Naive thymus-derived CD8-positive, alpha-beta T cell (primary cell): ENCODE results near the gene MUC3A. TPM values are rescaled to one million over a fixed set of nuclear protein-coding genes. Genes with fewer than 3 reads are reported as not detected.

Experiments
- ATAC-seq, 2 donors: fragments of 150-1000 bp; cut with Tn5 transposase in 1 of 2; sonication (Bioruptor Pico), chemical (Tn5 transposase) in 1 of 2; 1 replicate in 1 of 2; 2 replicates in 1 of 2; pipeline ENCODE4 v1.10.0; 2021; ENCODE audit warnings: mild to moderate bottlenecking in 2 of 2, moderate library complexity in 2 of 2
- POLR2A ChIA-PET: fragments of 350-600 bp; sonication (Branson Sonifier 250); formaldehyde crosslinking; loops from one replicate; lab custom pipeline; 2021; ENCODE audit warnings: antibody characterized with exemption; lab: Charles Lee
- DNase-seq, 10 donors: peaks; one replicate each; pipeline versions ENCODE4 v3.0.0 to v3.0.0-alpha.2; 2020 to 2022
- H3K27ac Mint-ChIP-seq, 10 donors: one replicate each; pipeline ENCODE4 v1.8.0; 2020 to 2022; ENCODE audit warnings: mild to moderate bottlenecking in 10 of 10, mixed read lengths in 10 of 10, moderate library complexity in 4 of 10, inconsistent platforms in 1 of 10
- H3K27me3 Mint-ChIP-seq, 5 donors: one replicate each; pipeline ENCODE4 v1.8.0; 2021 to 2022; ENCODE audit warnings: mixed read lengths in 5 of 5
- H3K36me3 Mint-ChIP-seq, 3 donors: one replicate each; pipeline ENCODE4 v1.8.0; 2020 to 2022; ENCODE audit warnings: mixed read lengths in 3 of 3, mild to moderate bottlenecking in 2 of 3, inconsistent platforms in 1 of 3
- H3K4me1 Mint-ChIP-seq, 4 donors: one replicate each; pipeline ENCODE4 v1.8.0; 2021 to 2022; ENCODE audit warnings: mixed read lengths in 4 of 4
- H3K4me3 Mint-ChIP-seq, 10 donors: one replicate each; pipeline ENCODE4 v1.8.0; 2020 to 2022; ENCODE audit warnings: mild to moderate bottlenecking in 10 of 10, mixed read lengths in 10 of 10, moderate library complexity in 6 of 10, inconsistent platforms in 1 of 10
- H3K9me3 Mint-ChIP-seq, 9 donors: one replicate each; pipeline ENCODE4 v1.8.0; 2020 to 2022; ENCODE audit warnings: mixed read lengths in 9 of 9, mild to moderate bottlenecking in 3 of 9, inconsistent platforms in 1 of 9, moderate library complexity in 1 of 9
- polyA plus RNA-seq, 3 donors: library from polyadenylated mRNA; unstranded; fragments of 300-500 nt; fragmentation: Illumina TruSeq; gene quantifications; one replicate each; pipeline ENCODE4 v1.2.3, GENCODE V29; 2021
- total RNA-seq, 8 experiments: library from RNA in 2 of 8; stranded (reverse) in 2 of 8; gene quantifications; one replicate each; pipeline ENCODE4 v1.2.3 and lab custom pipeline; 2021 to 2026

MUC3A gene
- total and polyA plus RNA-seq, 5 experiments from 2014 or later, result not detected

DNA sequence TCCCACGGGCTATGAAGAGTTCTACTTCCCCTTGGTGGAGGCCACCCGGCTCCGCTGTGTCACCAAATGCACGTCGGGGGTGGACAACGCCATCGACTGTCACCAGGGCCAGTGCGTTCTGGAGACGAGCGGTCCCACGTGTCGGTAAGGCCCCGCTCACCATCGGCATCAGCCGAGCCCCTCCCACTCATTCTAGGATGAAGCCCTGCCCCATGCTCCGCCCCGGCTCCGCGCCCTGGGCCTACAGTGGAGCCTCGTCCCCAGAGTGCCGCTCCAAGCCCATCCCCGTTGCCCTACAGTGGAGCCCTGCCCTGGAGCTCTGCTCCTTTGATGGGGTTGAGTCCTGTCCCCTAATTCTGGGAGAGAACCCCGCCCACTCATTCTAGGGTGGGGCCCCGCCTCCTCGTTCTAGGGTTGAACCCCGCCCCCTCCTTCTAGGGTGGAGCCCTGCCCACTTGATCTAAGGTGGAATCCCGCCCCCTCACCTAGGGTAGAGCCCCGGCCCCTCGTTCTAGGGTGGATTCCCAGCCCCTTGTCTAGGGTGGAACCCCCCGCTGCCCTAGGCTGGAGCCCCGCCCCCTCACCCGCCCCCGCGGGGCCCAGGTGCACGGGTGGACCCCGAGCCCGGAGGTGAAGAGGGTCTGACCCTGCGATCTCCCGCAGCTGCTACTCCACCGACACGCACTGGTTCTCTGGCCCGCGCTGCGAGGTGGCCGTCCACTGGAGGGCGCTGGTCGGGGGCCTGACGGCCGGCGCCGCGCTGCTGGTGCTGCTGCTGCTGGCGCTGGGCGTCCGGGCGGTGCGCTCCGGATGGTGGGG is 16.6 kb downstream of the MUC3A start:
- Mint-ChIP-seq H3K9me3 (no peaks in the 10 kb centered on the region), H3K27me3 (peaks cover 32 to 72% (median 59%) of the 10 kb centered on the region in 5 donors), H3K36me3 (peaks cover 0 to 2% (median 0%) of the 10 kb centered on the region in 3 donors), H3K4me3 (peak overlapping the region; percentile 76 to 93 (median 86)), H3K4me1 (peaks cover 16 to 25% (median 23%) of the 10 kb centered on the region in 4 donors), H3K27ac (peak overlapping the region in 5 of 10 donors; percentile 26 to 72 (median 41))
- peak; percentile 47 to 81 (median 64) for DNase-seq
- ATAC-seq, result peak; percentile 83 to 85
- POLR2A ChIA-PET, result interaction anchor here (0.7 kb wide), 1 partner anchor 71 kb away, joined by 3 read pairs; no protein-coding TSS in a partner anchor

GRCh38 chr7:100966542-100967291 is 17.4 kb downstream of the MUC3A start:
- ATAC-seq (peak; percentile 2 to 9), DNase-seq (peak in 1 of 10 donors; percentile 6)
- Mint-ChIP-seq H3K36me3 (peaks cover 0 to 2% (median 0%) of the 10 kb centered on the region in 3 donors), H3K27me3 (peaks cover 32 to 73% (median 61%) of the 10 kb centered on the region in 5 donors), H3K9me3 (no peaks in the 10 kb centered on the region), H3K27ac (peak overlapping the region in 1 of 10 donors; percentile 3), H3K4me1 (peaks cover 16 to 25% (median 23%) of the 10 kb centered on the region in 4 donors), H3K4me3 (peak overlapping the region; percentile 59 to 78 (median 68))
- POLR2A ChIA-PET, result no interaction called here

GRCh38 chr7:100967292-100967863 is 18.0 kb downstream of the MUC3A start:
- Mint-ChIP-seq H3K9me3 (no peaks in the 10 kb centered on the region), H3K36me3 (peaks cover 0 to 2% (median 0%) of the 10 kb centered on the region in 3 donors), H3K27me3 (peaks cover 32 to 74% (median 64%) of the 10 kb centered on the region in 5 donors), H3K27ac (peak overlapping the region in 2 of 10 donors; percentile 3 to 9), H3K4me3 (peak overlapping the region; percentile 46 to 78 (median 66)), H3K4me1 (peaks cover 16 to 25% (median 23%) of the 10 kb centered on the region in 4 donors)
- ATAC-seq (no peak), DNase-seq (no peak)
- POLR2A ChIA-PET, result no interaction called here

DNA sequence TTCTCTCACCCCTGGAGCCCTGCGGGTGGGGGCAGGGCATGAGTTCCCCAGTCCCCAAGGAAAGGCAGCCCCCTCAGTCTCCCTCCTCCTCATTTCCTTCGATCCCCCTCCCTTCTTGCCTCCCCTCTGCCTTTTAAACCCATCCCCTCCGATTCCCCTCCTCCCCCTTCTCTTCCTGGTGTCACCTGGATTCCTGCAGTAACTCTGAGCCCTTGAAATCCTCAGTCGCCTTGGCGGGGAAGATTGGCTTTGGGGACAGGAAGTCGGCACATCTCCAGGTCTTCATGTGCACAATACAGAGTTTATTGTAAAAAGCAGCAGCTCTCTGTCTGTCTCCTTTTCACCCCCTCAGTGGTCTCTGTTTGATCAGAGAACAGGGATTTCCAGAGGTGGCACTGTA is 18.7 kb downstream of the MUC3A start:
- H3K27ac Mint-ChIP-seq, result no peak overlapping the region
- DNase-seq (no peak), ATAC-seq (no peak)
- peaks cover 0 to 5% (median 0%) of the 10 kb centered on the region in 9 donors for H3K9me3 Mint-ChIP-seq
- peaks cover 16 to 25% (median 23%) of the 10 kb centered on the region in 4 donors for H3K4me1 Mint-ChIP-seq
- peaks cover 30 to 73% (median 63%) of the 10 kb centered on the region in 5 donors for H3K27me3 Mint-ChIP-seq
- POLR2A ChIA-PET, result no interaction called here
- H3K4me3 Mint-ChIP-seq, result peak overlapping the region in 2 of 10 donors; percentile 34 to 78
- H3K36me3 Mint-ChIP-seq, result peaks cover 0 to 4% (median 2%) of the 10 kb centered on the region in 3 donors

- POLR2A ChIA-PET, result no interaction called here
These were observed 19.3 kb downstream of the MUC3A start for GRCh38 chr7:100968650-100969049.

DNA sequence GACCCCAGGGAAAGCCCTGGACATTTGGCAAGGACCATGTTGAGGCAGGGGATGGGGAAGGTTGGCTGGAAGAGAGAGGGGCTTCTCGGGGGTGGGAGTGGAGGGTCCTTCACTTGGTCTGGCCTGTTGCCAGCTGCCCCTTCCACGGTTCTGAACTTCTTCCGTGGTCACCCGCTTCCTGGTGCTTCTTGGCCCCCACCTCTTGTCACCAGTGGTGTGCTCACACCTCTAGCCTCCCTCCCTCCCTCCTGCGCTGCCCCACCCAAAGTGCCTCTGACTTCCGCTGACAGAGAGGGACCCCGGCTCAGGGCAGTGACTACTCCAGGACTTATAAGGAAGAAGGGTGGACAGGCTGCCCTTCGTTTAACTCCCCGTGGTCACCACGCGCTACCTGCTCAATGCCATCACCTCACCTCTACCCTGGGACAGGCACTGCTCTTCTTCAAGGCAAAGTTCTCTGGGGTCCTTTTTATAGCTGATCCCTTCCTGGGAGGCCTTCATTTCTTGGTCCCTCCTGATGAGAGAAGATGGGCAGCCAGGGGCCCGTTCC is 19.8 kb downstream of the MUC3A start, which contains the start of gene MUC12:
MUC12 (plus strand) TSS at position 500 of the 550 bp plus-strand sequence. CDS start 58 bp downstream, outside the sequence.
- DNase-seq (no peak), ATAC-seq (no peak)
- POLR2A ChIA-PET, result no interaction called here
- peaks cover 2 to 7% (median 2%) of the 10 kb centered on the region in 3 donors for H3K36me3 Mint-ChIP-seq
- H3K4me1 Mint-ChIP-seq, result peaks cover 15 to 25% (median 22%) of the 10 kb centered on the region in 4 donors
- peak within 1 kb of the TSS in 1 of 10 donors; percentile 53 for H3K27ac Mint-ChIP-seq
- peaks cover 0 to 9% (median 4%) of the 10 kb centered on the region in 9 donors for H3K9me3 Mint-ChIP-seq
- peaks cover 22 to 68% (median 57%) of the 10 kb centered on the region in 5 donors for H3K27me3 Mint-ChIP-seq
- peak within 1 kb of the TSS in 1 of 10 donors; percentile 34 for H3K4me3 Mint-ChIP-seq

More at GRCh38 chr7:100968650-100969049, 19.3 kb downstream of the MUC3A start:
- H3K36me3 Mint-ChIP-seq, result peaks cover 0 to 4% (median 2%) of the 10 kb centered on the region in 3 donors
- ATAC-seq, result no peak
- no peak overlapping the region for H3K27ac Mint-ChIP-seq
- peaks cover 0 to 6% (median 0%) of the 10 kb centered on the region in 9 donors for H3K9me3 Mint-ChIP-seq
- no peak overlapping the region for H3K4me3 Mint-ChIP-seq
- DNase-seq, result no peak
- peaks cover 16 to 25% (median 23%) of the 10 kb centered on the region in 4 donors for H3K4me1 Mint-ChIP-seq
- peaks cover 27 to 70% (median 61%) of the 10 kb centered on the region in 5 donors for H3K27me3 Mint-ChIP-seq

DNA sequence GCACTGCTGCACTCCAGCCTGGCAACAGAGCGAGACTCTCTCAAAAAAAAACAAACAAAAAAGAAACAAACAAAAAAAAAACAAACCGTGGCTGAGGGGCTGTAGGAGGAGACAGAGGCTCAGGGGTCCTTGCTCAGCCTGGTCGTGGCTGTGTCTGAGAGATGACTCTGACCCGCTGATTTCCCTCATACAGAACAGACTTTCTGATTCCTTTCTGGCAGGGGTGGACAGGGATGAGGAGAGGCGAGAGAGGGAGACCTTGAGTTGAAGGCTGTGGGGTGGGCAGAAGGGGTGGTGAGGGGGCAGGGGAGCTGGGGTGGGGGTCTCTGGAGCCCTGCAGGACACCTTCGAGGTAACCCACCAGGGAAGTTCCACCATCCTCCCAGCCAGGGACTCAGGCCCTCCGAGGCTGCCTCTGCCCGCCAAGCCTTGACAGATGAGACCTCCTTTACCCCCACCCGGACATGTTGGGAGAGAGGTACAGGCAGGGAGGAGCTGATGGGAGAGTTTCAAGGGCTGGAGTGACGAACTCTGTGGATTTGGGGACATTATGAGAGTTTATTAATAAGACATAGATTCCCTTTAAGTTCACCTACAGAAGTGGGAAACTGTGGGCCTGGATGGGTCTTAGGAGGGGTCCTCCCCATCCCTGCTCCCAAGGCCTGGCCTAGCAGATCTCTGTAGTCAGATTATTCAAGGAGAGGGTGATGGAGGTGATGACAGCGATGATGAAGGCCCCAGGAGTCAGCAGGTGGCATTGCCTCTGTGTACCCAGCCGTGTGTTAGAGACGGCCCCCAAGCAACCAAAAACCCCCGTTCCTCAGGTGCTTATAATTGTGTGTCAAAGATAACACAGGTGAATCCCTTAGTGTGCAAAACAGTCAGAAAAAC is 22.0 kb downstream of the MUC3A start:
- ATAC-seq (peak in 1 of 2 donors; percentile 12), DNase-seq (no peak)
- Mint-ChIP-seq H3K4me1 (peaks cover 12 to 15% (median 12%) of the 10 kb centered on the region in 4 donors), H3K4me3 (no peak overlapping the region), H3K27ac (no peak overlapping the region), H3K9me3 (peaks cover 0 to 19% (median 9%) of the 10 kb centered on the region in 9 donors), H3K27me3 (peaks cover 20 to 70% (median 52%) of the 10 kb centered on the region in 5 donors), H3K36me3 (peaks cover 0 to 11% (median 10%) of the 10 kb centered on the region in 3 donors)
- POLR2A ChIA-PET, result no interaction called here

DNA sequence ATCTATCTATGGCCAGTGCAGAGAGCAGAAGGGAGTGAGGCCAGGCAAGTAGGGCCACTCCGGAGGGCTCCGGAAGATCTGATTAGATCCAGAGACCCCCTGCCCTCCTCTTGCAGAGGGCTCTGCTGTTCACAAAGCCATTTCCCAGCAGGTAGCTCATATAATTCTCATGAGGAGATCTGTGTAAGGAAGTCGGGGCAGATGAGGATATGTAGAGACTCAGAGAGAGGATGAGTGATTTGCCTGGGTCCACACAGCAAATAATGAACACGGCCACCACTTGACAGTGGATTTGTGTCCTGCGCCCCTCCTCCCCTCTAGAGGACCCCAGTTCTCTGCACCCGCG is 22.6 kb downstream of the MUC3A start:
- ATAC-seq (no peak), DNase-seq (no peak)
- peaks cover 0 to 19% (median 9%) of the 10 kb centered on the region in 9 donors for H3K9me3 Mint-ChIP-seq
- H3K27me3 Mint-ChIP-seq, result peaks cover 18 to 64% (median 49%) of the 10 kb centered on the region in 5 donors
- peaks cover 7 to 9% (median 8%) of the 10 kb centered on the region in 4 donors for H3K4me1 Mint-ChIP-seq
- peaks cover 0 to 11% (median 10%) of the 10 kb centered on the region in 3 donors for H3K36me3 Mint-ChIP-seq
- no peak overlapping the region for H3K27ac Mint-ChIP-seq
- POLR2A ChIA-PET, result no interaction called here
- no peak overlapping the region for H3K4me3 Mint-ChIP-seq

DNA sequence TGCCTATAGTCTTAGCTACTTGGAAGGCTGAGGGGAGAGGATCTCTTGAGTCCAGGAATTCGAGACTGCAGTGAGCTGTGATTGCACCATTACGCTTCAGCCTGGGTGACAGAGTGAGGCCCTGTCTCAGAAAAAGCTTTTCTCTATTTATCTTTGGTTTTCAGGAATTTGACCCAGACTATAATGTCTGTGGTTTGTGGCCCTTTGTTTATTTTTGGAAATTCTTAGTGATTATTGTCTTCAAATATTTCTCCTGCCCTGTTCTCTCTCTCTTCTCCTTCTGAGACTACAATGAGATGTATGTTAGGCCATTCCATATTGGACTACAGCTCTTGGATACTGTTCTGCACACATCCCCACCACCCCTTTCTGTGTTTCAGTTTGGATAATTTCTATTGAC is 24.7 kb downstream of the MUC3A start:
- H3K9me3 Mint-ChIP-seq, result peaks cover 0 to 19% (median 9%) of the 10 kb centered on the region in 9 donors
- POLR2A ChIA-PET, result no interaction called here
- DNase-seq (no peak), ATAC-seq (no peak)
- H3K4me1 Mint-ChIP-seq, result peaks cover 0 to 2% (median 0%) of the 10 kb centered on the region in 4 donors
- H3K36me3 Mint-ChIP-seq, result peaks cover 0 to 11% (median 10%) of the 10 kb centered on the region in 3 donors
- peaks cover 7 to 43% (median 35%) of the 10 kb centered on the region in 5 donors for H3K27me3 Mint-ChIP-seq
- H3K27ac Mint-ChIP-seq, result no peak overlapping the region
- H3K4me3 Mint-ChIP-seq, result no peak overlapping the region

- Mint-ChIP-seq H3K9me3 (peaks cover 0 to 19% (median 9%) of the 10 kb centered on the region in 9 donors), H3K4me1 (peaks cover 0 to 2% (median 0%) of the 10 kb centered on the region in 4 donors), H3K4me3 (no peak overlapping the region), H3K27me3 (peaks cover 2 to 30% (median 25%) of the 10 kb centered on the region in 5 donors), H3K36me3 (peaks cover 0 to 11% (median 10%) of the 10 kb centered on the region in 3 donors), H3K27ac (peak overlapping the region in 1 of 10 donors; percentile 24)
- POLR2A ChIA-PET, result no interaction called here
- no peak for DNase-seq
- no peak for ATAC-seq
These were observed 26.1 kb downstream of the MUC3A start for GRCh38 chr7:100975371-100975821.

DNA sequence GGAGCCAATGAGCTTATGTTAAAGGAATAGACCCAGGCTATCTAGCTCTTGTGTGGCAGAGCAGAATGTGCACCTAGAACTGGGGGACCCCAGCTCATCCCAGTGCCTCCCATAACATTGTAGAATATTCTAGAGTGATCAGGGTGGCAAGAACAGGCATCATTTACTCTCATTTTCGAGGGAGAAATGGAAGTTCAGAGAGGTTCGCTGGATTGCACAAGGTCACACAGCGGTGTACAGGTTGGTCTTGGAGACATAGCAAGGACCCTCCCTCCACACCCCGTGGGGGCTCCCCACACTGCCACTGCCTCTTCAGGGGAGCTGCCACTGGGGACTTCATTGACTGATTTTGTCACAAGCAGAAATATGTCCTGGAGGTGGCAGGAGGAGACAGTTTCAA is 29.0 kb downstream of the MUC3A start:
- H3K27me3 Mint-ChIP-seq, result peaks cover 2 to 43% (median 21%) of the 10 kb centered on the region in 5 donors
- POLR2A ChIA-PET, result no interaction called here
- DNase-seq (no peak), ATAC-seq (no peak)
- peaks cover 0 to 2% (median 0%) of the 10 kb centered on the region in 4 donors for H3K4me1 Mint-ChIP-seq
- no peak overlapping the region for H3K27ac Mint-ChIP-seq
- H3K36me3 Mint-ChIP-seq, result peaks cover 0 to 11% (median 6%) of the 10 kb centered on the region in 3 donors
- H3K9me3 Mint-ChIP-seq, result peaks cover 0 to 13% (median 9%) of the 10 kb centered on the region in 9 donors
- H3K4me3 Mint-ChIP-seq, result no peak overlapping the region
